ENCODE data around the gene SMYD3.

The SMYD3 gene

DNA sequence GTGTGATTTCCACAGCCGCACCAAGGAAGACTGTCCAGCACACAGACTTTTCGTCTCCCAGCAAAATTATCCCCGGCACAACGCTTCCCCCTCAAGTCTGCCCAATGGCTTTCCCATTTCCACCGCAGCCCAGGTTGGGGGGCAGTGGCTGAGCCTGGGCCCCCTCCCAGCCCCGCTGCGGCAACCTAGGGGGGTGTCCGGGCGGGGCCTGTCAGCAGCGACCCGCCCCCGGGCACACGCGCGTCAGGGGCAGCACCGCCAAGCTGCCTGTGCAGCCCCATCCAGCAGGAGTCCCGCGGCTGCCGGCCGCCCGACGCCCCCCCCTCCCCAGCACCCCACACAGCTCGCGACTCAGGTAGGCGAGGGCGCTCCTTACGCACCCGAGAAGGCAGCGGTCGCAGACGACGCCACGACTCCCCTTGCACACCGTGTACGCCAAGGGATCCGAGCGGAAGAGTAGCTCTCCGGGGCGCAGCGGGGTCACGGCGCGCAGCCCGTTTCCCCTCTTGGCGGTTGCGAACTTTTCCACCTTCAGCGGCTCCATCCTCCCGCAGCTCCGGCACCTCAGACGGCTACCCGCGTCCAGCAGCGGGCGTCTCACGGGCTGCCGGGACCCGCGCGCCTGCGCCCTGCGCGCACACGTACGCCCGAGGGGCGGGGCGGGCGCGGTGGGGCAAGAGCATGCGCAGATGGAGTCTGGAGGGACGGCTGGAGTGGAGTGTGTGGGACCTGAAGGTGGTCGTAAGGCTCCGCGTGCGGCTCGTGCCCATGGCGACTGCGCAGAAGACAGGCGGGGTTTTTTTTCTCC, at the start of gene SMYD3:
Gene SMYD3 (minus strand): TSS at position 606 of the 808 bp plus-strand sequence.
- peak; percentile 99 for DNase-seq (ENCODE audit: low spot score)

DNA sequence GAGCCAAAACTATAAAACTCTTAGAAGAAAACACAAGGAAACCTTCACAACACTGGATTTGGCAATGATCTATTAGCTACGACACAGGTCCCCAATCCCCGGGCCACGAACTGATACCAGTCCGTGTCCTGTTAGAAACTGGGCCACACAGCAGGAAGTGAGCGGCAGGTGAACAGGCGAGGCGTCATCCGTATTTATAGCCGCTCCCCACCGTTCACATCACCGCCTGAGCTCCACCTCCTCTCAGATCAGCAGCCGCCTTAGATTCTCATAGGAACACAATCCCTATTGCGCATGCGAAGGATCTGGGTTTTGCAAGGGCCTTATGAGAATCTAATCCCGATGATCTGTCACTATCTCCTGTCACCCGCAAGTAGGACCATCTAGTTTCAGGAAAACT, 47.1 kb upstream of the SMYD3 start:
- no peak for DNase-seq (ENCODE audit: low spot score)

DNA sequence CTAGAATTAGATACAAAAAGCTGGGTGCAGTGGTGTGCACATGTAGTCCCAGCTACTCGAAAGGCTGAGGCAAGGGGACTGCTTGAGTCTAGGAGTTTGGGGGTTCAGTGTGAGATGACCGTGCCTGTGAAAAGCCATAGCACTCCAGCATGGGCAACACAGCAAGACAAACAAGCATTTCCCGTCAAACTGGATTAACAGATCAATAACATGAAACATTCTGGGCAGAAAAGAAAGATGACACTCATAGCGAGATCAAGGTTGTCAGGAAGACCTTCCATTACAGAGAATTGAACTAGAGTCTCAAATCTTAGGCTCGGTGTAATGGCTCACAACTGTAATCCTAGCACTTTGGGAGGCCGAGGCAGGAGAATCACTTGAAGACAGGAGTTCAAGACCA, 45.0 kb upstream of the SMYD3 start:
- DNase-seq (ENCODE audit: low spot score), result no peak

DNA sequence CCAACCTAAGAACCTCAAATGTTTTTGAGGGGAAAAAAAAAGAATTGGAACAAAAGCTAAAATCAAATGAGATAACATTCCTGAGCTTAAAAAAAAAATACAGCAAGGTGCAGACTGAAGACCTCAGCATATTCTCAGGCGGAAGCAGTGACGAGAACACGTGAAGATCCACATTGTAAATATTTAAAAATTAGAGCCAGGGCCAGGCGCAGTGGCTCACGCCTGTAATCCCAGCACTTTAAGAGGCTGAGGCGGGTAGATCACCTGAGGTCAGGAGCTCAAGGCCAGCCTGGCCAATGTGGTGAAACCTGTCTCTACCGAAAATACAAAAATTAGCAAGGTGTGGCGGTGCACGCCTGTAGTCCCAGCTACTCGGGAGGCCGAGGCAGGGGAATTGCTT, 43.3 kb upstream of the SMYD3 start:
- DNase-seq (ENCODE audit: low spot score), result no peak

DNA sequence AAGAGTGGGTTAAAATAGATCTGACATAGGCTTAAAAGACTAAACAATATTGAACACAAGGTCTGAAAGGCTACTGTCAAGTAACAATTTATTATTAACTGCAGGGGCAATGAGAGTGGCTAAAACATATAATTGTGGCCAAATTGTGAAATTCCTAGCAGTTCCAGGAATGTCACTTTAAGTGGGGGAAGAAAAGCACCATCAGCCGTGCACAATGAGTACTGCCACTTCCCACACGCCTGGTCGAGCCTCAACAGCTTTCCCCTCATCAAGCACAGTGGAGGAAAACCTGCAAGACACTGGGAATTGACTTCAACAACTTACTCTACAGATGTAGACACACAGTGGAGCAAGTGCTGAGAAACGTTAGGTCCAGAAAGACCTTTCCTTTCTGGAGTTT, 42.6 kb upstream of the SMYD3 start:
- no peak for DNase-seq (ENCODE audit: low spot score)

DNA sequence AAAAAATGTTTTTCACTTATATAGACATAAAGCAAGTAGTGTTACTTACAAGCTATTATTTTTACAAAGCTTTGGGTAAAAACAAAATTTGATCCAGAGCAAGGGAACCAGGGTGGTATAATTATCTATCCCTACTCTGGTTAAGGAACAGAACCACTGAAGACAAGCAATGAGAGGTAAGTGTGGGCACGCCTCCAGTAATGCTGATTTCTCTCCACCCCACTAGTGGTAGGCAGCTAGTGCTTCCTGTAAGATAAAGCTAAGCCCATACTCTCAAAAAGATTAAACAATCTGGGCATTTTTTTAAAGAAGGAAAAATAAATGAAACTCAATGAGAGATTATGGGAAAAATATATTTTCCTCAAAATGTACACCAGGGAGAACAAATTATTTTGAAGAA, 36.9 kb upstream of the SMYD3 start:
- no peak for DNase-seq (ENCODE audit: low spot score)

DNA sequence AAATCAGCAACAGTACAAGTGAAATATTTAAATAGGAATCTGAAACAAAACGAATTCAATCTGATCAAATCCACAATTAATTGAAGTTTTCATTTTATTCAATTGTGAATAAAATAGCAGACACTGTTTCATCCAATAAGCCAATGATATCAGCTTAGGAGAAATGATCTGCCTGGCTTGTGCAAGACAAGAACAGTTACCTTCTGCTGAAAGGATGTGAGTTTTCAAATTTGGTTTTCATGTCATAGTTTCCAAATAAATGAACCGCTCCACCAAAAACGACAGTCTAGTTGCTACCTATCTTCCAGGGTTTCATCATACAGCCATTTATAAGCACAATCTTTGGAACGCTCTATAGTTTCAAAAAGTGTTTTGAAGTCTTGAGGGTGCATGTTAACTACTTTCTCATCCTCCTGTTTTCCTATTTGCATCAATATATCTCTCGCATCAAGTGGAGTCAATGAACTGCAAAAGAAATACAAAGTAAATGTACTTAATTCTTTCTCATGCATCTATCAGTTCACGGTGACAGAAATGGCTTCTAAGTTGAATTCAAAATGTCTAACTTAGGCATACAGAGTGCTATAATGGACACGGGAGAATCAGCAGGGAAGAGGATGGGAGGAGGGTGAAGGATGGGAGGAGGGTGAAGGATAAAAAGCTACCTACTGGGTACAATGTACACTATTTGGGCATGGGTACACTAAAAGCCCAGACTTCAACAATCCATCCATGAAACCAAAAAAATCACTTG, 33.8 kb upstream of the SMYD3 start:
- no peak for DNase-seq (ENCODE audit: low spot score)

DNA sequence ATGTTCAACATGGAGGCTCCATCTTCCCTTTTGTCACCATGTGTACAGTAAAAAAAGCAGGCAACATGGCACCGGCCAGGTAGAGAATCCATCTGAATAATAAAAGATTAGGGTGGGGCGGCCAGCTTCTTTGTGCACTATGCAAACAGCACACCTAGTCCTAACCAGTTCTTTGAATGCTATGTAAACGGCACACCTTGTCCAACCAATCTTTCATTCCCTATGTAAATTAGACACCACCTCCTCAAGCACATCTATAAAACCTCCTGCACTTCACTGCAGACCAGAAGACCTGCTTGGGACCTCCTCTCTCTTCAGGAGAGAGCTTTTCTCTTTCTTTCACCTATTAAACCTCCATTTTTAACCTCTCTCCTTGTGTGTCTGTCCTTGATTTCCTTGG, 30.8 kb upstream of the SMYD3 start:
- DNase-seq (ENCODE audit: low spot score), result no peak

DNA sequence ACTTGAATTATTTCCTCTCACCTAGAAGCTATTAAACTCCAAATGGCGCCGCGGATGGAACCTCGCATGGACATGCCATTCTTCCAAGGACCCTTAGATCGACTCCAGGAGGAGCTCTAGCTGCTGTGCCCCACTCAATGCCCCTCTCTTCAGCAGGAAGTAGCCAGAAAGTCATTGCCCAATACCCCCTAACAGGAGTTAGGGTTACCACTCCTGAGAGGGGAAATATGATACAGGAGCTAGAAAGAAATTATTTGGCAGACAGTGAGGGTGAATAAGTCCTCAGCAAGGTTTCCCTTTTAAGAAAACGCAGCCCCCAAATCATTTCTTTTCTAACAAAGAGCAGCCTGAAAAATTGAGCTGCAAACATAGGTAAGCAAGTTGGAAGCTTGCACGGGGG, 30.4 kb upstream of the SMYD3 start:
- no peak for DNase-seq (ENCODE audit: low spot score)

- DNase-seq (ENCODE audit: low spot score), result no peak
These were observed 27.0 kb upstream of the SMYD3 start for GRCh38 chr1:246534114-246534513.

- no peak for DNase-seq (ENCODE audit: low spot score)
These were observed 26.4 kb upstream of the SMYD3 start for GRCh38 chr1:246533371-246533905.

DNA sequence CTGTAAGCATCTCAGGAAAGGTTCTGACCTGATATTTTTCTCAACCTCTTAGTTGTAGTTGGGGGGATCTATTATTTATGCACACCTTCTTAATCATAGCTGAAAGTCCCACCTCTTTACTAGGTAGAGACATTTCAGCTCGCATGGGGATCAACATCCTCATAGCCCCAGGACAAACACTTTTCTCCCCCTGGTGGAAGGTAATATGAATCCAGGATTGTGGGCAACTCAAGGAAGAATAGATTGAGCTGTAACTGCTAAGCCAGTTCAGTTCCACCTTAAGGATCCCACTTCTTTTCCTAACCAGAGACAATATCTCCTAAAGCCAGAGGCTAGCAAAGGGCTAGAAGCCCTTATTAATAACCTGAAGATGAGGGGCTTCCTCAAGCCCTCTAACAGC, 25.4 kb upstream of the SMYD3 start:
- DNase-seq (ENCODE audit: low spot score), result no peak

DNA sequence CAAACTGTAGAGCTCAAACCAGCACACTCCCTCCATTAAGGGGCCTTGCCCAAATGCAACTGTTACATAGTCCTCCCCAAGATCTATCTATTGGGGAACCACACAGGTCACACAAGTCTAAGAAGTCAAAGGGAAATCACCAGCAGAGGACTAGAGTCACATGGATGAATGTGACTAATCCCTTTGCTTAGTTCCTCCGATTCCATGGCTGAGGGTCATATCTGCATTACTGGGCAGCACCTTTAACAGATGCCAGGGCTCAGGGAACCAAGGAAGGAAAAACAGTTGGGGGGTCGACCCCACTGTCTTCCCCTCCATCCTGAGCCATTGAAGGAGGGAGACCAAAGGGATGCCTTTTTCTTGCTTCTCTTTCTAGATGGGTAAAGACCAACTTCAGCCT, 23.4 kb upstream of the SMYD3 start:
- no peak for DNase-seq (ENCODE audit: low spot score)

- DNase-seq (ENCODE audit: low spot score), result no peak
These were observed 22.1 kb upstream of the SMYD3 start for GRCh38 chr1:246528933-246529731.

DNA sequence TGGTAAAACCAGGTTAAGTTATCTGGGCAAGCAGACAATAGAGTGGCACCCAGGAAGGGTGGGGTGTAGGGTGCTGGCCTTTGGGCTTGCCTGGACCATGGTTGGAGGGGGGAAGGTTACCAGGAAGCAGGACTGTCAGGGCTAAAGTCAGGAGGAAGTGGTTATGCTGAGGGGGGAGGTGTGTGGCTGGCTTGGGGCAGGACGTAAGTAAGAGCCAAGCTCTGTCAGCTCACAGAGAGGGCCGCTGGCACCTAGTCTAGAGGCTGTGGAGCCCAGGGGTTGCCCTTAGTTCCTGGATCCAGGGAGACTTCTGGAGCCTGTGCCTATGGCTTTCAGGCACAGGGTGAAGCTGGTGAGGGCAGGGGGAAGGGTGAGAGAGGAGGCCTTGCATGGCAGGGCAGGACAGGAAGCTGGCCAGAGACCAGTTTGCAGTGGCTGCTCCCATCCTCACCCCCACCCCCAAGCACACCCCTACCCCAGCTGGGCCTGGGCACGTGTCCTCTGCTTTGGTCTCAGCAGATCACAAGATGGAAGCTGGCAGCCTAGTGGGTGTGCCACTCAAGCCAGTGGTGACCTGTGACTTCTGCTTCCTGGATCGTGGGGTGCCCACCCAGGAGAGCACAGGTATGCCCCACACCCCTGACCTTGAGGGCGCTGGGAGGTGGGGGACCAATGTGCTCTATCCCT, 20.5 kb upstream of the SMYD3 start:
- DNase-seq (ENCODE audit: low spot score), result no peak

GRCh38 chr1:246526915-246527314, 19.8 kb upstream of the SMYD3 start:
- no peak for DNase-seq (ENCODE audit: low spot score)

GRCh38 chr1:246526380-246526779, 19.3 kb upstream of the SMYD3 start:
- no peak for DNase-seq (ENCODE audit: low spot score)

DNA sequence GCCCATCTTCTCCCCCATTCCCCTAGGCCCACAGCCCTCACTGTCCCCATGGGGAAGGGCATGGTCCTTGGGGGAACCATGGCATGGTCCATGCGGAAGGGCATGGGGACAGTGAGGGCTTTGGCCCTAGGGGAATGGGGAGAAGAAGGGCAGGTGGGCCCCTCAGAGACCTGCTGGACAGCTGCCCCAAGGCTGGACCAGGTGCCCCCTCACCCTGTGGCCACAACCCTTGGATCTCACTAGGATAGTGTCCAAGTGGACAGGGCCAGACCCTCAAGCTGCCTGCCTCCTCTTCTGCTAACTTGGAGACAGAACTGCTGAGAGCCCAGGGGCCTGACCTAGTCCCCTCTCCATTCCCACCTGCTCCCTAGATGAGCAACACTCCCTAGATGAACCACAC, 12.4 kb upstream of the SMYD3 start:
- no peak for DNase-seq (ENCODE audit: low spot score)

DNA sequence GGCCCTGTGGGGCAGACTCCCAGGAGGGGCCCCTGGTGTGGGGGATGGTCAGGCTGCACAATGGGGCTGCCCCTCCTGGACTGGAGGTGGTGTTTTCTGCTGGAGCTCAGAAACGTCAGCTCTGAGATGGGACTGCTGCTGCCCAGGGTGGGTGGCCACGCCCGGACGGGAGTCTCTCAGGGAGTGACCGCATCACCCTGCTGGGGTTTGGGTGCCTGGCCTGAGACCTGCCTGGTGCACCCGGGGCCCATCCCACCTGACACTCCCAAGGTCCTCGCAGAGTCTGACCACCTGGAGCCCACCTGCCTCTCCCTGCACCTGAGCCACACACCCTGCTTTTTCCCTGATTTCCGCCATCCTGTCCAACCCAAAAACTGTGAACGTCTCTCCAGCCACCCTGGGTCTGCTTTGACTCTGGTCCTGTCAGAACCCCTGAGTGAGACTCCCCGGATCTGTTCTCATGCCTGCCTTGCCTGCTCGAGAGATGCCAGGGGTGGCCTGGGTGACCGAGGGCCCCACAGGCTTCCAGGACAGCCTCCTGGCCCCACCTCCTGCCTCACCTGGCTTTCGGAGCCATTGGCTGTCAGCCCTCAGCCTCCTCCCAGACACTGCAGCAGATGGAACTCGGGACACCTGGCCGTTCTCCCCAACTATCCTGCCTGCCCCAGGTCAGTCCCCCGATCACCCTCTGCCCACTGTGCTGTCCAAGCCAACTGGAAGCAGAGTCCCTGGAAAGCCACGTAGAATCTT, 11.6 kb upstream of the SMYD3 start:
- DNase-seq (ENCODE audit: low spot score), result no peak

GRCh38 chr1:246517391-246517790, 10.3 kb upstream of the SMYD3 start:
- no peak for DNase-seq (ENCODE audit: low spot score)

GRCh38 chr1:246516126-246516525, 9.0 kb upstream of the SMYD3 start:
- DNase-seq (ENCODE audit: low spot score), result no peak

Measured in AG20443 (cell line).